HL-60 (cell line): ENCODE results near the gene HRC.

Experiments
- DNase-seq, 2 experiments: peaks; one replicate each; pipeline ENCODE4 v3.0.0-alpha.2; 2010 to 2020; ENCODE audit warnings: low read depth in 1 of 2, low spot score in 1 of 2
- H3K27ac ChIP-seq: fragments of 250-450 bp; sonication (Bioruptor Pico); replicated peaks from 2 replicates; pipeline ENCODE4 v1.5.1; 2020; ENCODE audit warnings: mild to moderate bottlenecking, moderate library complexity
- H3K27me3 ChIP-seq: fragments of 250-450 bp; sonication (Bioruptor Pico); 2 replicates; pipeline ENCODE4 v1.5.1; 2021; ENCODE audit warnings: mild to moderate bottlenecking, moderate library complexity; ENCODE audit not compliant: insufficient read depth, poor library complexity, severe bottlenecking
- H3K4me3 ChIP-seq: replicated peaks from 2 replicates; pipeline ENCODE4 v1.5.1; 2011; ENCODE audit warnings: mild to moderate bottlenecking, control low read depth, low read length; ENCODE audit not compliant: insufficient read depth
- CTCF ChIP-seq: IDR thresholded peaks from one replicate; pipeline ENCODE4 v1.5.1; 2011; ENCODE audit warnings: low read length, control low read depth, inconsistent platforms; ENCODE audit not compliant: insufficient read depth
- GABPA ChIP-seq: IDR thresholded peaks from 2 replicates; pipeline ENCODE4 v1.6.1; 2012; ENCODE audit warnings: low read depth
- POLR2AphosphoS5 ChIP-seq: IDR thresholded peaks from 2 replicates; pipeline ENCODE4 v1.6.1; 2012; ENCODE audit warnings: low read depth
- SPI1 ChIP-seq: IDR thresholded peaks from 2 replicates; pipeline ENCODE4 v1.6.1; 2012; ENCODE audit warnings: low read depth, mild to moderate bottlenecking, borderline replicate concordance
- long read RNA-seq: library from polyadenylated mRNA; unstranded; transcript quantifications from one replicate; pipeline ENCODE4 v2.0.0, GENCODE V29; 2020
- TF ChIP-seq, protein P1 (sequence below): IDR thresholded peaks from 2 replicates; pipeline ENCODE4 v1.6.1; 2012; ENCODE audit warnings: low read depth; ENCODE audit not compliant: insufficient replicate concordance

HRC gene, protein sequence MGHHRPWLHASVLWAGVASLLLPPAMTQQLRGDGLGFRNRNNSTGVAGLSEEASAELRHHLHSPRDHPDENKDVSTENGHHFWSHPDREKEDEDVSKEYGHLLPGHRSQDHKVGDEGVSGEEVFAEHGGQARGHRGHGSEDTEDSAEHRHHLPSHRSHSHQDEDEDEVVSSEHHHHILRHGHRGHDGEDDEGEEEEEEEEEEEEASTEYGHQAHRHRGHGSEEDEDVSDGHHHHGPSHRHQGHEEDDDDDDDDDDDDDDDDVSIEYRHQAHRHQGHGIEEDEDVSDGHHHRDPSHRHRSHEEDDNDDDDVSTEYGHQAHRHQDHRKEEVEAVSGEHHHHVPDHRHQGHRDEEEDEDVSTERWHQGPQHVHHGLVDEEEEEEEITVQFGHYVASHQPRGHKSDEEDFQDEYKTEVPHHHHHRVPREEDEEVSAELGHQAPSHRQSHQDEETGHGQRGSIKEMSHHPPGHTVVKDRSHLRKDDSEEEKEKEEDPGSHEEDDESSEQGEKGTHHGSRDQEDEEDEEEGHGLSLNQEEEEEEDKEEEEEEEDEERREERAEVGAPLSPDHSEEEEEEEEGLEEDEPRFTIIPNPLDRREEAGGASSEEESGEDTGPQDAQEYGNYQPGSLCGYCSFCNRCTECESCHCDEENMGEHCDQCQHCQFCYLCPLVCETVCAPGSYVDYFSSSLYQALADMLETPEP
- long read RNA-seq = 0 reads

GRCh38 chr19:49155005-49155819 lies at the start of gene HRC:
Gene HRC, minus strand, starts transcription at chr19:49155396. Its CDS starts 159 bp downstream, at chr19:49155237.
- Histone ChIP-seq H3K27ac (no peak within 1 kb of the TSS), H3K27me3 (peaks cover 31% of the 10 kb centered on the region), H3K4me3 (no peak within 1 kb of the TSS)
- TF ChIP-seq, protein P1, sequence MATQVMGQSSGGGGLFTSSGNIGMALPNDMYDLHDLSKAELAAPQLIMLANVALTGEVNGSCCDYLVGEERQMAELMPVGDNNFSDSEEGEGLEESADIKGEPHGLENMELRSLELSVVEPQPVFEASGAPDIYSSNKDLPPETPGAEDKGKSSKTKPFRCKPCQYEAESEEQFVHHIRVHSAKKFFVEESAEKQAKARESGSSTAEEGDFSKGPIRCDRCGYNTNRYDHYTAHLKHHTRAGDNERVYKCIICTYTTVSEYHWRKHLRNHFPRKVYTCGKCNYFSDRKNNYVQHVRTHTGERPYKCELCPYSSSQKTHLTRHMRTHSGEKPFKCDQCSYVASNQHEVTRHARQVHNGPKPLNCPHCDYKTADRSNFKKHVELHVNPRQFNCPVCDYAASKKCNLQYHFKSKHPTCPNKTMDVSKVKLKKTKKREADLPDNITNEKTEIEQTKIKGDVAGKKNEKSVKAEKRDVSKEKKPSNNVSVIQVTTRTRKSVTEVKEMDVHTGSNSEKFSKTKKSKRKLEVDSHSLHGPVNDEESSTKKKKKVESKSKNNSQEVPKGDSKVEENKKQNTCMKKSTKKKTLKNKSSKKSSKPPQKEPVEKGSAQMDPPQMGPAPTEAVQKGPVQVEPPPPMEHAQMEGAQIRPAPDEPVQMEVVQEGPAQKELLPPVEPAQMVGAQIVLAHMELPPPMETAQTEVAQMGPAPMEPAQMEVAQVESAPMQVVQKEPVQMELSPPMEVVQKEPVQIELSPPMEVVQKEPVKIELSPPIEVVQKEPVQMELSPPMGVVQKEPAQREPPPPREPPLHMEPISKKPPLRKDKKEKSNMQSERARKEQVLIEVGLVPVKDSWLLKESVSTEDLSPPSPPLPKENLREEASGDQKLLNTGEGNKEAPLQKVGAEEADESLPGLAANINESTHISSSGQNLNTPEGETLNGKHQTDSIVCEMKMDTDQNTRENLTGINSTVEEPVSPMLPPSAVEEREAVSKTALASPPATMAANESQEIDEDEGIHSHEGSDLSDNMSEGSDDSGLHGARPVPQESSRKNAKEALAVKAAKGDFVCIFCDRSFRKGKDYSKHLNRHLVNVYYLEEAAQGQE = no peak
- TF ChIP-seq SPI1 = no peak
- TF ChIP-seq GABPA = no peak
- no peak for TF ChIP-seq CTCF
- no peak for TF ChIP-seq POLR2AphosphoS5
- no peak for DNase-seq

GRCh38 chr19:49201042-49201441 lies 45.8 kb upstream of the HRC start:
- no peak for DNase-seq
- Histone ChIP-seq H3K4me3 (no peak overlapping the region), H3K27ac (no peak overlapping the region), H3K27me3 (no peaks in the 10 kb centered on the region)
- TF ChIP-seq, protein P1 = no peak
- TF ChIP-seq GABPA (no peak), CTCF (no peak), POLR2AphosphoS5 (no peak), SPI1 (no peak)

DNA sequence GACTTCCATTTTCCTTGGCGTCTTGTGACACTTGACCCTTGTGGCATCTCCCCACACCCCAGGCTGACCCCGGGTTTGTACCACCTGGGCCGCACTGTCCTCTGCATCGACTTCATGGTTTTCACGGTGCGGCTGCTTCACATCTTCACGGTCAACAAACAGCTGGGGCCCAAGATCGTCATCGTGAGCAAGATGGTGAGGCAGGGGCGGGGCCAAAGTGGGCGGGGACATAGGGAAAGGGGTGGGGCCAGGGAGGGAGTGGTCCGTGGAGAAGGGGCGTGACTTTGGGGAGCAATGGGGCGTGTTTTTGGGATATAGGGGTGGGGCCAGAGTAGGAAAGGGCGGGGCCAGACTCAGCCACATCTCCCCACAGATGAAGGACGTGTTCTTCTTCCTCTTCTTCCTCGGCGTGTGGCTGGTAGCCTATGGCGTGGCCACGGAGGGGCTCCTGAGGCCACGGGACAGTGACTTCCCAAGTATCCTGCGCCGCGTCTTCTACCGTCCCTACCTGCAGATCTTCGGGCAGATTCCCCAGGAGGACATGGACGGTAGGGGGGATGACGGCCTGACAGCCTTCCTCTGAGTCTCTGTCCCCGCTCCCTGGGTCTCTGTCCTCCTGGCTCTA lies 45.2 kb upstream of the HRC start:
- Histone ChIP-seq H3K27me3 (no peaks in the 10 kb centered on the region), H3K4me3 (no peak overlapping the region), H3K27ac (no peak overlapping the region)
- no peak for DNase-seq
- TF ChIP-seq POLR2AphosphoS5 (no peak), SPI1 (no peak), CTCF (no peak), GABPA (no peak)
- TF ChIP-seq, protein P1 = no peak
